HG02571 (cell line): Measurements from ENCODE around the gene MCFD2.
"Not testable (repeated sequence)": the region's sequence is repeated elsewhere in the genome, so short reads cannot be mapped to it uniquely, and the experiment has no call there.

ENCODE experiments used
- ATAC-seq: cut with Tn5 transposase; IDR thresholded peaks from one replicate; pipeline ENCODE4 v1.9.1; 2021; ENCODE audit warnings: mild to moderate bottlenecking, moderate library complexity; ENCODE audit not compliant: unreplicated experiment

Gene MCFD2

GRCh38 chr2:46875962-46876689 lies 39.5 kb downstream of the MCFD2 start:
- ATAC-seq: not testable (repeated sequence)

DNA sequence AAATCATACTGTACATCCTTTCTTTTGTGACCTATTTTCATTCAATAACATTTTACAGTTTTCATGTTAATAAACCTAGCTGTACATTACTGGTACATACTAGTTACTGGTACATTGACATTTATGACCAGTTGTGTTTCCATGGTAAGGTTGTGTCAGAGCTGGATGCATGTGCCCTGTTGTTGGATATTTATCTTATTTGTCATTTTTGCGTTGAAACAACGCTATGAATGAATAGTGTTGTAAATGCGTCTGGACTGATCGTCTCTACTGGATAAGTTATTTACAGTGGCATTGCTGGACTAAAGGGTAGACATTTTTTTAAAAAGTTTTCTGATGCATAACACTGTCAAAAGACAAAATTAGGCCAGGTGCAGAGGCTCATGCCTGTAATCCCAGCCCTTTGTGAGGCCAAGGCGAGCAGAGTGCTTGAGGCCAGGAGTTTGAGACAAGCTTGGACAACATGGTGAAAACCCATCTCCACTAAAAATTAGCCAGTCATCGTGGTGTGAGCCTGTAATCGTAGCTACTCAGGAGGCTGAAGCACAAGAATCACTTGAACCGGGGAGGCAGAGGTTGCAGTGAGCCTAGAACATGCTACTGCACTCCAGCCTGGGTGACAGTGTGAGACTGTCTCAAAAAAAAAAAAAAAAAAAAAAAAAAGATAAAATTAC lies 40.2 kb downstream of the MCFD2 start:
- no peak for ATAC-seq

- no peak for ATAC-seq
Measured at GRCh38 chr2:46874236-46874929, 41.2 kb downstream of the MCFD2 start.

DNA sequence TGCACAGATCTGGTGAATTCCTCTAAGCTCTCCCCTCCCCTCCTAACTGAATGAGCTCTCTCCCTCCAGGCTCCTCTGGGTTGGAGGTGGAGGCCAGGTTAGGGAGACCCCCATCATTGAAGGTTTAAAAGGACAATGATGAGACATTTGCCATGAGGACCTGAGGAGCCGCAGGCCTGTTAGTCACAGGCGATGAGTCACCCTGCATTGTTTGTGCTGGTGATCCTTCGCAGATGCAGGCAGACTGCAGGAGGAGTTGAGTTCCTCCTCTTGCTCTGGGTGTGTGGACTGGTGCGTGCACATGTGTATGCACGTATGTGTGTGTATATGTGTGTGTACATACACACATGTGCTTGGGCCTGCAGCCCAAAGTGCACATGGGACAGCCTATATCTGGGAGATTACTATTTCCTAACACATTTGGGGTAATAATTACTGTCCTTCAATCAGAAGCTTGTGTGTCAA lies 42.0 kb downstream of the MCFD2 start:
- ATAC-seq: no peak

- no peak for ATAC-seq
Measured at GRCh38 chr2:46872902-46873603, 42.6 kb downstream of the MCFD2 start.

- ATAC-seq: no peak
Measured at GRCh38 chr2:46871976-46872381, 43.6 kb downstream of the MCFD2 start.

DNA sequence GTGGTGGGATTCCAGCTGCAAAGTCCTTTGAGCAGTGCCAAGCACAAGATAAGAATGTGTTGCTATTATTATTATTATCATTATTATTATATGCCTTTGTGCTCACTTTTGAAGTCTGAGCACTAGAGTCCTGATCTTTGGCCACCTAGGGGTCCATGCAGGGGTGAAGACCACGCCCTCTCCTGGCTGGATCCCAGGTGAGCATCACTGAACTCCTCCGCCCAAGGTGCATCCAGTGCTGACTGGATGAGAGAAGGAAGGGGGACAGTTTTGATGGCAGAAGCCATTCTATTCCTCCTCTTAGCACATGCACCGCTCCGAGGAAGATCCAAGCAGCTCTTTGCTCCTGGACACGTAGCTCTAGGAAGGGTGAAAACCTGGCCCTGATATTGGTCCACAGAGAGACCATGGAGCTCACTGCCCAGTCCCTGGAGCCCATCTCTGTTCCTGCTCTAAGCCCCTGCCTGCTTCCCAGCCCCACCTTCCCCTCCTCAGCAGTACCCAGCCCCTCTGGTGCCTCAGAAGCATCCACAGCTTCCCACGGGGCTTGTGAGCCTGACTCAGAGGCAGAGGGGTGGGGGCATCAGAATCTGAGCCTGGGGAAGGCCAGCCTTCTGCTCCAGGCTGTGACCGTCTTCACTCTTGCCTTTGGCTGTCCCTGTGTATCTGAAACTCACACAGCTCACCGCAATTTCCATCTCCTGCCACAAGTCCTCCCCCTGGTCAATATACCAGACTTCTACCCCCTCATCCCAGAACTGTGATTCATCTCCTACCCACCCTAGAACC lies 45.4 kb downstream of the MCFD2 start:
- no peak for ATAC-seq

GRCh38 chr2:46869621-46870020 lies 46.0 kb downstream of the MCFD2 start:
- ATAC-seq: no peak

DNA sequence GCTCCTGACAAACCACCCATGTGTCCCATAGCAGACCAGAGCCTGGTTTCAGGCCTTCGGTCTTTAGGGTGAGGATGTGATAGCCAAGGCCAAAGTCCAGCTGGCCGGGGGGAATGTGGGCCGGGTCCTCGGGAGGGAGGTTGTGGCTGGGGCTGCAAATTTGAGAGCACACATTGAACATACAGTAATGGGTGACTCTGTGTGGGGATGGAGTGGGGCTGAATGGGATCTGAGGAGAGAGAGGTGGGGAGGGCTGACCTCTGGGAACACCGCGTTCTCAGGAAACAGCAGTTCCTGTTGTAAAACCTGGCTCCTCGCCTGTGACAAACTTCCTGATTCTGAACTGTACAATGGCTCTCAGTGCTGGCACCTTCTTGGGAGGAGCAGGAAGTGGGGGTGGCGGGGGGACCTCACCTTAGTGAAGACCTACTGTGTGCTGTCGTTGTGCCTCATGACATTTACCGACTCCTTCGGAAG lies 48.8 kb downstream of the MCFD2 start:
- no peak for ATAC-seq

DNA sequence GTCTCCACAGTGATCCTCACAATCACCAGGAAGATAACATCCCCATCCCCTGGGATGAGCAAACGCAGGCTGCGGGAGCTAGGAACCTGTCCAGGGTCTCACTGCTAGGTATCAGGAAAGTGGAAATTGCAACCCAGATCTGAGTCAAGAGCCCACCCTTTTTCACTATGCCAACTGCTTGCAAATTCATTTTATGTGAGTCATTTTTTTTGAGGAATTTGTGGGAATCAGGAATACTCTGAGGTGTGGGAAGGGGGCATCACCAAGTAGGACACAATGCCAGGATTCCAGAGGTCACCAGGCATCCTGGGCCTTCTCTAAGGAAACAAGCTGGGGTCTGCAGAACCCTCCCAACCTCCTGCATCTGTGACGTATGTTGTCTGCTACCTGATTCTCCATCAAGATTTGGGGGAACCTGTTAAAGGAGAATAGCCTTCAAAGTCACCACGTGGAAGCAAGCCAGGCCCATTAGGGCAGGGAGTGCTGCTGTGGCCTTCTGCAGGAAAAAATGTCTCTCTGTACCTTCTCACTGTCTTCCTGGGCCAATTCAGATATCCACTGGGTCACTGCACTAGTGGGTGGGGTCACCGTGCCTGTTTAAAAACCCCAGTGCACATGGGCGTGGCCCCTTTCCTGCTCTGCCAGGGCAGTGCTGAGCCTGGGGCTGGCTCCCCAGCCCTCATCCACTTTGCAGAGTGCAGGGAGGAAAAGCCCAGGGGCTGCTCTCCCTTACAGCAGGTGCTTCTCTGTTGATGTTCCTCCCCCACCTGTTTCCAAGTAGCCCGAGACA lies 50.2 kb downstream of the MCFD2 start:
- ATAC-seq: no peak

DNA sequence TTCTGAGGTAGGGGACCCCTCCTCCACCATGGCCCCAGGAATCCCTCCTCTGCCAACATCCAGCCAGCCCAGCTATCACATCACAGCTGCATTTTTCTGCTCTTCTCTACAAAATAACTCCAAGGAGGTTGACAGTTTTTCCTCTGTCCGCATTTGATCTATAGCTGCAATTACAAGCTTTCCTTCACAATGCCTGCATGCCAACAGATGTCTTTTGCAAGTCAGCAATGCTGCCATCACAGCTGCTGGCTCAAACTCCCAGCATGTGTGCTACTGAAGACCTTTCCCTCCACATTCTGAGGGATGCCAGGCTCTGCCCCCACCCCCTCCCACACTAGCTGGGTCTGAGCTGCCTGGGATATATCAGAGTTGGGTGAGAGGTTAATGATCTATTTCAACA lies 51.7 kb downstream of the MCFD2 start:
- ATAC-seq: no peak

- ATAC-seq: no peak
Measured at GRCh38 chr2:46862514-46862913, 53.1 kb downstream of the MCFD2 start.

GRCh38 chr2:46861916-46862315 lies 53.7 kb downstream of the MCFD2 start:
- no peak for ATAC-seq

DNA sequence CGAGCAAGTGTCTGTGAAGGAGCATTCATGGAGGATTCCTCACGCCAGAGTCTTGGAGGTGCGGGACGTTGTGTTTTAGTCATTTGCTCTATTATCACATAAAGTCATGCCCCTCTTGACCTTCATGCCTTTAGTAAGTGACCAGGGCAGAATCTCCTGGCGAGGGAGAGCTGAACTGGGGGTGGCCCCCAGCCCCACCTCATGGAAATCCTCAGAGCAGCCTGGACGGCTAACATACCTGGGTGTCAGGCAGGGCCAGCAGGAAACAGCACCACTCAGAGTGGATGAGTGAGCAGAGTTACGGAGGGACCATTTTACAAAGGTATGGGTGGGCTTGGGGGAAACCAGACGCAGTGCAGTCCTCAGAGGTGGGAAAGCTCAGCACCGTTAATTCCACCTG lies 56.1 kb downstream of the MCFD2 start:
- no peak for ATAC-seq

DNA sequence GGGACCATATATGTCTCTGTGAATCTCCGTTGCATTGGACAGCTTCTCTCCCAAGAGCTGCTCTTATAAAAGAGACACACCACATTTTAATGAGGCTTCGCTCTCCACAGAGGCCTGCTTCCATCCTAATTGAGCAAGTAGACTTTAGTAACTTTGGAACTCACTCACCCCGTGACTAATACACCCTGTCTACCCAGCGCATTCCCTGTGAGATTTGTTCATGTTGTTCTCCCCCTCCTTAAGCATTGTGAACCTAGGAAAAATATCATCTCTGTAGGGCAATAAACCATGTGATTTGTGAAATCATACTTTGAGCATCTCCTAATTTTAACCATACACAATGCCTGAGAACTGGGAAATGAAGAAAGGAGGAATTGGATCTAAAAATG lies 56.9 kb downstream of the MCFD2 start:
- ATAC-seq: no peak

GRCh38 chr2:46857871-46858701 lies 57.5 kb downstream of the MCFD2 start:
- ATAC-seq: no peak

DNA sequence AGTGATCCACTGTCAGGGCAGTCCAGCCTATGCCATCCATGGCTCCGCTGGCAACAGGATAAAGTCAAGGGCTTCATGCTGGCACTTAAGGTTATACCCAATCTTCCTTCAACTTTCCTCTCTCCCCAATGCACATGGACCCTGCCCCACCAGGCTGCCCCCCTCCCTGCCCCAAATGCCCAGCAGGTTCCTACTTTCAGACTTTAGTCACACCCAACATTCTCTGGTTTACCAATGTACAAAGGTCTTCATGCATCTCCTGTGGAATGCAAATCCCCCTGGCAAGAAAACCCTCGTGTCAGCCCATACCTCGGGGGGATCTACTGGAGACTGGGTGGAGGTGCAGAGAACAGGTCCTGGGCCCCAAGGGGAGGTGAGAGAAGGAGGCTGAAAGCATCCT lies 59.3 kb downstream of the MCFD2 start:
- ATAC-seq: no peak

DNA sequence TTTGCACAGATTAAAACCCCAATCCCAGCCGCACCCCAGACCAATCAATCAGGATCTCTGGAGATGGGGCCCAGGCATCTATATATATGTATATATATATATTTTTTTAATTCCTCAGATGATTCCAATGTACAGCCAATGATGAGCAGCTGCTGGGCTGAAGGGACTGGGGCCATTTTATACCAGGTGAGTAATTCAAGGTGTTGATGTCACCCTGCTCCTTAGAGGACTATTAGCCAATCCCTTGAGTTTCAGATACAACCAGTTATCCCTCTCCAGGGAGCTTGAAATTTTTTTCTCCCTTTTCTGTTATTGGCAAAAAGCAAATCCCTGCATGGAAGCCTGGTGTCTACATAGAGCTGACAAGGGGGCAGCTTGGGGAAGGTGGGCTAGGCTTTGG lies 59.8 kb downstream of the MCFD2 start:
- ATAC-seq: no peak

DNA sequence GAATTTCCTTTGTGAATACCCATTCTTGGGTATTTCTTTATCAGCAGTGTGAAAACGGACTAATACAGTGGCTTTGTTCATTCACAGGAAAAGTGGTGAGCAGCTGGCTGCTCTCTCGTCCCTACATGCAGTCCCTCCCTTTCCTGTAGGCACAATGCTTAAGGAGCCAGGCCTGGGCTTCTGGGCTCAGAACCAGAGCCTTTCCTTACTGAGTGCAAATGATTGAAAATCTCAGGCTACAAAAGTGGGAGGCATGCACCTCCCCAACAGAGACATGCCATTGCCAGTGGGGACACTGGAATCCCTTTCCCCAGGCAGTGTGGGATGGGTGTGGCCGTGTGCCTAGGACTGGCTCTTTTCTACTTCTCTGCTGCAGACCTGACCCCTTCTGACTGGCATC lies 61.3 kb downstream of the MCFD2 start:
- ATAC-seq: no peak
